Karpas-422 (cell line): Measurements from ENCODE around the gene BET1L. TPM values are rescaled to one million over a fixed set of nuclear protein-coding genes. Genes with fewer than 3 reads are reported as not detected.
"Not testable (repeated sequence)": the region's sequence is repeated elsewhere in the genome, so short reads cannot be mapped to it uniquely, and the experiment has no call there.

Source experiments
- DNase-seq: peaks from one replicate; pipeline ENCODE4 v3.0.0-alpha.2; 2015
- H2AFZ ChIP-seq: fragments of 200-600 bp; sonication (generic); 2 replicates; pipeline ENCODE4 v1.6.1; 2014; ENCODE audit warnings: antibody characterized with exemption, low read length, mixed read lengths
- H3K27ac ChIP-seq: fragments of 200-600 bp; sonication (generic); 2 replicates; pipeline ENCODE4 v1.5.1; 2014; ENCODE audit warnings: mild to moderate bottlenecking, low read length, moderate library complexity
- H3K27me3 ChIP-seq: fragments of 200-600 bp; sonication (generic); 2 replicates; pipeline ENCODE4 v1.6.1; 2014; ENCODE audit warnings: low read length, mixed read lengths
- H3K36me3 ChIP-seq: fragments of 200-600 bp; sonication (generic); 2 replicates; pipeline ENCODE4 v1.6.1; 2014; ENCODE audit warnings: low read length, mixed read lengths; ENCODE audit not compliant: insufficient read depth
- H3K4me1 ChIP-seq: fragments of 200-600 bp; sonication (generic); 2 replicates; pipeline ENCODE4 v1.6.1; 2014; ENCODE audit warnings: mild to moderate bottlenecking, low read length, mixed read lengths
- H3K4me2 ChIP-seq: fragments of 200-600 bp; sonication (generic); 2 replicates; pipeline ENCODE4 v1.6.1; 2014; ENCODE audit warnings: low read length, low read depth, mild to moderate bottlenecking; ENCODE audit not compliant: poor library complexity, severe bottlenecking
- H3K4me3 ChIP-seq: fragments of 200-600 bp; sonication (generic); 2 replicates; pipeline ENCODE4 v1.5.1; 2014; ENCODE audit warnings: mild to moderate bottlenecking, antibody characterized with exemption, low read length, mixed read lengths
- H3K79me2 ChIP-seq: fragments of 200-600 bp; sonication (generic); 2 replicates; pipeline ENCODE4 v1.6.1; 2014; ENCODE audit warnings: mild to moderate bottlenecking, low read length, mixed read lengths
- H3K9ac ChIP-seq: fragments of 200-600 bp; sonication (generic); 2 replicates; pipeline ENCODE4 v1.6.0; 2014; ENCODE audit warnings: low read length
- H3K9me2 ChIP-seq: fragments of 200-600 bp; sonication (generic), shearing (Covaris generic); replicated peaks from 2 replicates; pipeline ENCODE4 v1.6.0; 2014; ENCODE audit warnings: mild to moderate bottlenecking, low read length, moderate library complexity; ENCODE audit not compliant: insufficient read depth
- H3K9me3 ChIP-seq: fragments of 300-700, 200-600 bp; sonication (generic); 2 replicates; pipeline ENCODE4 v1.6.1; 2014; ENCODE audit warnings: low read length, mixed read lengths
- H4K20me1 ChIP-seq: fragments of 200-600 bp; sonication (generic); 2 replicates; pipeline ENCODE4 v1.6.1; 2014; ENCODE audit warnings: mild to moderate bottlenecking, antibody characterized with exemption, low read length, low read depth; ENCODE audit not compliant: insufficient read depth
- total RNA-seq: library from RNA; depleted of rRNA; stranded (reverse); fragments of >200 nt; shearing (Covaris generic); gene quantifications from 2 replicates; pipeline ENCODE4 v1.2.3, GENCODE V29; 2014; ENCODE audit warnings: low replicate concordance

BET1L gene
- total RNA-seq, 1 experiment from 2014 or later: 16.8 TPM

DNA sequence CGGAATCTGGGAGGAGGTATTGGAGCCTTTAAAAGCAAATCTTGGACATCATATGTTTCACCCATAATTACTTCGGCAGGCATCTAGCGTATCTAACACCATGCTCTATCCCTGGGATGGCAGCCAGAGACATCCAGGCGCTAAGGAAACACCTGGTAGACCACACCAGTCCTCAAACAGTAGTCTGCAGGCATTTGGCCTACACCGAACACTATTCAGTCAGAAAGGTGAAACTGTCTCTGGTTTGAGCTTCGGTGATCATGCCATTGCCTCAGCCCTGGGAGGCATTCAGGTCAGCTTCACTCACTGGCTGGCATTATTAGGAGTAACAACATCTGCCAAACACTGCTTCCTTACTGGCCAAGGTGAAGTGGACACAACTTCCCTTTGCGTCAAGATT, 17.2 kb upstream of the BET1L start:
- no peak overlapping the region for H3K4me3 ChIP-seq
- H3K9me3 ChIP-seq: no peaks in the 10 kb centered on the region
- H2AFZ ChIP-seq: no peak overlapping the region
- H3K36me3 ChIP-seq: 0 out of 2 replicates have a peak, but pooled peaks cover 4% of the 10 kb centered on the region
- H3K27ac ChIP-seq: no peak overlapping the region
- H3K27me3 ChIP-seq: no peaks in the 10 kb centered on the region
- peaks cover 28% of the 10 kb centered on the region for H3K79me2 ChIP-seq
- H3K4me2 ChIP-seq: no peak overlapping the region
- no peak for DNase-seq
- H3K9ac ChIP-seq: no peak overlapping the region
- no peaks in the 10 kb centered on the region for H3K9me2 ChIP-seq
- no peaks in the 10 kb centered on the region for H4K20me1 ChIP-seq
- peaks cover 8% of the 10 kb centered on the region for H3K4me1 ChIP-seq

DNA sequence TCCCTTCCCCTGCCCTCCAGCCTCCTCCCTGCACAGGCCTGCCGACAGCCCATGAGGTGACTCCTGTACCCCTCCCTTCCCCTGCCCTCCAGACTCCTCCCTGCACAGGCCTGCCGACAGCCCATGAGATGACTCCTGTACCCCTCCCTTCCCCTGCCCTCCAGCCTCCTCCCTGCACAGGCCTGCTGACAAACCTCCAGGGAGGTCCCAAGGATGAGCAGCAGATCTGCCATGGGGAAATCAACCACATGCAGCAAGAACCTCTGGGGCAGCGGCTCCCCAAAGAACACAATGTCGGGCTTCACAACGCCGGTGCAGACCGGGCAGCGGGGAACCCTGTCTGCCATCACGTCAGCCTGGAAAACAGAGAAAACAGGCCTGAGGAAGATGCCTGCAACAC, 16.7 kb upstream of the BET1L start:
- no peak for DNase-seq

DNA sequence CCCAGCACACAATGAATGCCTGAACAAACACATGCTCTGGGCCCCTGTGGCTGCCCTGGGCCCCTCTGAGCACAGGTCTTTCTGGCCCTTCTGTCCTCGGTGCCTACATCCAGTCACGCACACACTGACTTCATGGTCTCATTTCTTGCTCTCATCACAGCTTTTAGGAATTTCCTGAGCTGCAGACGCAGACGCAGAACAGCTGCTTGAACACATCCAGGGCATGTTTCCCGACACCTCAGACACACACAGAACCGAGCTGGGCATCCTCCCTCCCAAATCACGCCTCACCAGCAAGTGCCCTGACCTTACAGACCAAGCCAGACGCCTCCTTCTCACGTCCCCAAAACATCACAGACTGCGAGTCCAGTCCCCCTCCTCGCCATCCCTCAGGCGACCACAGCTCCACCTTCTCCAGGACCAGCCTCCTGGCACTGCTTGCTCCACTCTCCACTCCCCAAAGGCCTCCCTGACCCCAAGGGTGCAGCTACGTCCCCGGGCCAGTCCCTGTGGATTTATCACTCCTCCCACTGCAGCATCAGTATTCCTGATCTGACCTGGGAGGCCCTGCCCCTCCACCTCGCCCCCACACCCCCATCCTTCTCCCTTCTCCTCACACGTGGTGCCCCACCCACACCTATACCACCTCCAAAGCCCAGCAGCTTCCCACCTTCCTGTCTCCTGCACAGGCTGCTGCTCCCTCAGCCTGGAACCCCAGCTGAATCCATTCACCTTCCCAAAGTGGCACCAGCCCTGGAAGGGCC, 16.0 kb upstream of the BET1L start:
- H3K4me1 ChIP-seq: peaks cover 8% of the 10 kb centered on the region
- H3K36me3 ChIP-seq: 0 out of 2 replicates have a peak, but pooled peaks cover 4% of the 10 kb centered on the region
- H2AFZ ChIP-seq: no peak overlapping the region
- H4K20me1 ChIP-seq: no peaks in the 10 kb centered on the region
- H3K27me3 ChIP-seq: no peaks in the 10 kb centered on the region
- H3K27ac ChIP-seq: no peak overlapping the region
- H3K79me2 ChIP-seq: peaks cover 20% of the 10 kb centered on the region
- H3K9ac ChIP-seq: no peak overlapping the region
- DNase-seq: no peak
- H3K9me2 ChIP-seq: no peaks in the 10 kb centered on the region
- no peaks in the 10 kb centered on the region for H3K9me3 ChIP-seq
- H3K4me2 ChIP-seq: no peak overlapping the region
- no peak overlapping the region for H3K4me3 ChIP-seq

More for the DNA sequence above, 16.7 kb upstream of the BET1L start:
- H3K9me2 ChIP-seq: no peaks in the 10 kb centered on the region
- no peaks in the 10 kb centered on the region for H3K27me3 ChIP-seq
- H4K20me1 ChIP-seq: no peaks in the 10 kb centered on the region
- H3K4me2 ChIP-seq: no peak overlapping the region
- H3K4me3 ChIP-seq: no peak overlapping the region
- no peak overlapping the region for H3K9ac ChIP-seq
- peaks cover 27% of the 10 kb centered on the region for H3K79me2 ChIP-seq
- no peak overlapping the region for H3K27ac ChIP-seq
- H3K9me3 ChIP-seq: no peaks in the 10 kb centered on the region
- H3K36me3 ChIP-seq: 0 out of 2 replicates have a peak, but pooled peaks cover 4% of the 10 kb centered on the region
- peaks cover 8% of the 10 kb centered on the region for H3K4me1 ChIP-seq
- no peak overlapping the region for H2AFZ ChIP-seq

DNA sequence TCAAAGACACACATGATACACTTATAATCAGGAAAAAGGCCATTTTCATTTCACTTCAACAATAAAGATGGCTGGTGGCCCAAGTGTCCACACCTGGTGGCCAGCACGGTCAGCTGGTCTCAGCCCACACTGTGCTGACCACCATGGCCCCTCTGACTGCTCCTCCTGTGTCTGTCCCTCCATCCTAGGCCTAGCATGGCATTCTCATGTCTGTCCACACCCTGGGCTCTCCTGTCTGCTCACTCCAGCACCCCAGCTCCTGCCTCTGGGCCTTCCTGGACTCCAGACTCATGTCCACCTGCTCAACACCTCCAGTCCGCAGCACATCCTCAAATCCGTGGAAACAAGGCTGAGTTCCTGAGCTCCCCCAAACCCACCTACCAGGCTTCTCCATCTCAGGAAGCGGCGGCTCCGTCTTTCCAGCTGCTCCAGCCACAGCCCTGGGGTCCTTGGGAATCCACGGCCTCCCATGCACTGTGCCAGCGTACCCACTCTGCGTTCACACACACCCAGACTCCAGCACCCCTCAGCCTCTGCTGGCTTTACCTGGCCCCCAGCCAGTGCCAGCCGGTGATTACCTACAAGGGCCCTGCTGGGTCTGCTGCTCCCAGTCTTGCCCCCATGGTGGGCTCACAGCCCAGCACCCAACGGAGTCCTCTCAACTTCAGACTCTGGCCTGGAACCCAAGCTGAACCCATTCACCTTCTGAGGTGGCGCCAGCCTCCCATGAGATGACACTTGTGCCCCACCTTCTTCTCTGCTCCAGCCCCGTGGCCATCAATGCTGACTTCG, 15.0 kb upstream of the BET1L start:
- no peak overlapping the region for H2AFZ ChIP-seq
- no peak overlapping the region for H3K9ac ChIP-seq
- peaks cover 14% of the 10 kb centered on the region for H3K79me2 ChIP-seq
- H3K27me3 ChIP-seq: no peaks in the 10 kb centered on the region
- no peaks in the 10 kb centered on the region for H3K9me3 ChIP-seq
- no peak overlapping the region for H3K4me3 ChIP-seq
- no peak overlapping the region for H3K27ac ChIP-seq
- no peaks in the 10 kb centered on the region for H3K9me2 ChIP-seq
- H3K36me3 ChIP-seq: 0 out of 2 replicates have a peak, but pooled peaks cover 4% of the 10 kb centered on the region
- H3K4me1 ChIP-seq: peaks cover 8% of the 10 kb centered on the region
- no peaks in the 10 kb centered on the region for H4K20me1 ChIP-seq
- no peak overlapping the region for H3K4me2 ChIP-seq
- no peak for DNase-seq

DNA sequence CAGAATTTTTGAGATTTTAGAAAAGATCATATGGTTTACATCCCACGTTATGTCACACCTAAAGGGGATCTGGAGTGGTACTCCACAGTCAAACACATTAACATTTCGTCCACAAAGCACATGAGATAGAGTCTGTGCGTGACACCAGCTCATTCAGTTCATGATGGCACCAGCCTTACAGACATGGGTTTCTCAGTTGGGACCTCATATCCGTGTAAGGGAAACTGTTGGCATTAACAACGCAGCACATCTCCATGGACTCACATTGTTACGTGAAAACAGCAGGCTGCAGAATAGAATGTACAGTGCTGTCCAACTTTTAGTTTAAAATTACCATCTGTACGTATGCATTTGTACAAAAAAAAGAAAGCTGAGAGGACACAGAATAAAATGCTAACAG, 14.3 kb upstream of the BET1L start:
- H3K9me2 ChIP-seq: no peaks in the 10 kb centered on the region
- H3K4me1 ChIP-seq: peaks cover 8% of the 10 kb centered on the region
- no peaks in the 10 kb centered on the region for H4K20me1 ChIP-seq
- DNase-seq: no peak
- H3K9ac ChIP-seq: no peak overlapping the region
- H3K9me3 ChIP-seq: no peaks in the 10 kb centered on the region
- no peak overlapping the region for H3K27ac ChIP-seq
- no peak overlapping the region for H3K4me2 ChIP-seq
- H3K4me3 ChIP-seq: no peak overlapping the region
- H3K36me3 ChIP-seq: 0 out of 2 replicates have a peak, but pooled peaks cover 4% of the 10 kb centered on the region
- peaks cover 14% of the 10 kb centered on the region for H3K79me2 ChIP-seq
- H3K27me3 ChIP-seq: no peaks in the 10 kb centered on the region
- no peak overlapping the region for H2AFZ ChIP-seq

DNA sequence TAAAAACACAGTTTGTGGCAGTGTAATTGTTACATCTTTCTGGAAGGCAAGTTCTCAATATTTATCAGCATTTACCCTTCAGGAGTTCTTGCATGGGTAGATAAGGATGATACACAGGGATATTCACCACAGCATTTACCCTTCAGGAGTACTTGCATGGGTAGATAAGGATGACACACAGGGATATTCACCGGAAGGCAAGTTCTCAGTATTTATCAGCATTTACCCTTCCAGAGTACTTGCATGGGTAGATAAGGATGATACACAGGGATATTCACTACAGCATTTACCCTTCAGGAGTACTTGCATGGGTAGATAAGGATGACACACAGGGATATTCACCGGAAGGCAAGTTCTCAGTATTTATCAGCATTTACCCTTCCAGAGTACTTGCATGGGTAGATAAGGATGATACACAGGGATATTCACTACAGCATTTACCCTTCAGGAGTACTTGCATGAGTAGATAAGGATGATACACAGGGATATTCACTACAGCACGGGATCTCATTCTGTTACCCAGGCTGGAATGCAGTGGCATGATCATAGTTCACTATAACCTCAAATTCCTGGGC, 13.5 kb upstream of the BET1L start:
- DNase-seq, H3K27me3 ChIP-seq, H3K27ac ChIP-seq, H3K4me1 ChIP-seq, H3K4me3 ChIP-seq, H3K4me2 ChIP-seq, H4K20me1 ChIP-seq, H3K36me3 ChIP-seq, H3K9me2 ChIP-seq, H3K9ac ChIP-seq, H3K9me3 ChIP-seq, H2AFZ ChIP-seq: not testable (repeated sequence)
- peaks cover 10% of the 10 kb centered on the region for H3K79me2 ChIP-seq

DNA sequence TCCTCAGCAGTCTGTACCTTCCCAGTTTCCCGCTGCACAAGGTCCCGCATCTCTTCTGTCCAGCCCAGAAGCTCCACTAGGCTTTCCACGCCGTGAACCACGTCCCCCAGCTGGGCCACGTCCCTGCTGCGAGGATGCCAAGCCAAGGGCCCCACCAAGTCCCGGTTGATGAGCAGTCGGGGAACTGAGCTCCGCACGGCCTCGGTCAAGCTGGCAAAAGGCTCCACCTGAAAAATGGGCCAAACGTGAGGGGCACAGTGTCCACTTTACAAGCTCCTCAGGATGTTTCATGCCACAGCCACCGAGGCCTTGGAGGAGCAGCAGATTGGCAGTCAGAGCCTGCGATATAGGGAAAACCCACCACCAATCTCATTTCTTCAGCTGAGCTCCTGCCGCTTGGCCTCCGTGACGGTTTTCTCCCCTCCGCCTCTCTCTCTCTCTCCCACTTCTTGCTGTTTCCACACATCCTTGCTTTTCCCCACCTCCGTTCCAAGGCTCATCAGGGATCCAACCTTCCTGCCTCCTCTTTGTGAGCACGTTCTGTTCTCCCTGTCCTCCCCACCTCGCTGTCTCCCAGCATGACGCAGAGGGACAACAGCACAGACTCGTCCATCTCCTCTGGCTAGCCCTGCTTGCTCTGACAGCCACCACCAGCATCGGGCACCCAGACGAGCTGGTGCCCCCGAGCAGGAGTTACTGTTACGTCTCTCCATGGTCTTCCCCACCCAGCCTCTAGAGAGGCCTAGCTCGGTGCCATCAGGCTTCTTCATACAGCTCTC, 11.8 kb upstream of the BET1L start:
- DNase-seq: no peak
- Histone ChIP-seq H3K36me3 (peaks cover 6% of the 10 kb centered on the region), H3K9me2 (no peaks in the 10 kb centered on the region), H3K27me3 (no peaks in the 10 kb centered on the region), H3K27ac (no peak overlapping the region), H3K79me2 (no peaks in the 10 kb centered on the region), H3K4me3 (no peak overlapping the region), H4K20me1 (no peaks in the 10 kb centered on the region), H3K9ac (no peak overlapping the region), H3K4me2 (no peak overlapping the region), H2AFZ (no peak overlapping the region), H3K4me1 (no peaks in the 10 kb centered on the region), H3K9me3 (no peaks in the 10 kb centered on the region)
